T-helper 17 cell (primary cell): Measurements from ENCODE around the gene PSG3. TPM values are rescaled to one million over a fixed set of nuclear protein-coding genes. Genes with fewer than 3 reads are reported as not detected.

Experiments
- total RNA-seq, 4 donors: library from RNA in 2 of 4; stranded (reverse) in 2 of 4; gene quantifications; one replicate each; pipeline ENCODE4 v1.2.3 and lab custom pipeline; 2022 to 2026

The PSG3 gene
- total RNA-seq, 2 donors from 2014 or later: 0.42 to 0.65 TPM

Other genes with a start within 250 kb of the PSG3 start
- gene CEACAM1, start 212.0 kb downstream of the PSG3 start, total RNA-seq: 10 to 100 TPM in 1 of 2 donors, 1 to 10 TPM in 1; 5.6 to 10.0 TPM
- gene CEACAM8, start 145.6 kb downstream of the PSG3 start, total RNA-seq: not detected
- not detected for gene PSG8, start 25.2 kb upstream of the PSG3 start, total RNA-seq
- under 1 TPM; 0.63 to 0.80 TPM for gene PSG1, start 139.2 kb upstream of the PSG3 start, total RNA-seq
- gene PSG6, start 177.4 kb upstream of the PSG3 start, total RNA-seq: not detected
- gene PSG7, start 196.7 kb upstream of the PSG3 start, total RNA-seq: not detected